Lung (tissue), 12 donors: ENCODE results near the gene GPS1. TPM values are rescaled to one million over a fixed set of nuclear protein-coding genes. Genes with fewer than 3 reads are reported as not detected.

Source experiments
- ATAC-seq: fragments of 200-7000 bp; cut with Tn5 transposase; one replicate; pipeline ENCODE4 v1.9.1; 2020; ENCODE audit warnings: moderate number of reproducible peaks; ENCODE audit not compliant: insufficient read depth, low FRiP score
- DNase-seq, 3 donors: peaks; one replicate each; pipeline ENCODE4 v3.0.0-alpha.2; 2013 to 2017
- H3K27ac ChIP-seq, 2 donors: one replicate each; pipeline ENCODE4 v1.5.1; 2013; ENCODE audit warnings: mild to moderate bottlenecking in 2 of 2, moderate library complexity in 2 of 2, control low read depth in 1 of 2, inconsistent platforms in 1 of 2, low read depth in 1 of 2, low read length in 1 of 2
- H3K27me3 ChIP-seq, 3 donors: one replicate each; pipeline ENCODE4 v1.5.1; 2013; ENCODE audit warnings: low read length in 2 of 3; ENCODE audit not compliant: control insufficient read depth in 3 of 3, insufficient read depth in 3 of 3
- H3K36me3 ChIP-seq, 4 donors: one replicate each; pipeline ENCODE4 v1.5.1; 2013; ENCODE audit warnings: low read length in 4 of 4, mild to moderate bottlenecking in 1 of 4, moderate library complexity in 1 of 4; ENCODE audit not compliant: control insufficient read depth in 4 of 4, insufficient read depth in 4 of 4
- H3K4me1 ChIP-seq, 5 donors: one replicate each; pipeline ENCODE4 v1.5.1; 2013; ENCODE audit warnings: low read length in 5 of 5, mild to moderate bottlenecking in 2 of 5, moderate library complexity in 1 of 5; ENCODE audit not compliant: control insufficient read depth in 5 of 5, insufficient read depth in 5 of 5
- H3K4me3 ChIP-seq: one replicate; pipeline ENCODE4 v1.5.1; 2013; ENCODE audit warnings: mild to moderate bottlenecking, control low read depth, moderate library complexity
- H3K9ac ChIP-seq, 2 donors: one replicate each; pipeline ENCODE4 v1.5.1; 2013; ENCODE audit warnings: low read length in 2 of 2, control low read depth in 1 of 2; ENCODE audit not compliant: insufficient read depth in 1 of 2
- H3K9me3 ChIP-seq, 4 donors: one replicate each; pipeline ENCODE4 v1.5.1; 2013; ENCODE audit warnings: low read length in 3 of 4, mild to moderate bottlenecking in 1 of 4, moderate library complexity in 1 of 4; ENCODE audit not compliant: control insufficient read depth in 4 of 4, insufficient read depth in 3 of 4
- WGBS, 2 donors: extraction: QIAGEN DNeasy Blood & Tissue Kit; methylation state at CpG; one replicate each; pipeline ENCODE4 v1.1.7; 2013; 5-methylcytosine and 5-hydroxymethylcytosine counted together
- polyA plus RNA-seq, 2 donors: library from polyadenylated mRNA; stranded (reverse); fragments of 200-250 nt; gene quantifications; one replicate each; pipeline ENCODE4 v1.2.1, GENCODE V29; 2013
- total RNA-seq, 2 donors: library from RNA; depleted of rRNA in 1 of 2; stranded (reverse); fragments of >200 nt in 1 of 2; gene quantifications; one replicate each; pipeline ENCODE4 v1.2.1, GENCODE V29; 2014 to 2021
- TF ChIP-seq, protein P1 (sequence below): IDR thresholded peaks from 2 replicates; pipeline ENCODE4 v1.5.1; 2012; ENCODE audit warnings: mild to moderate bottlenecking; ENCODE audit errors: control extremely low read depth, extremely low read depth
- donor health status: control.
- donor health status: control.
- donor health status: Bipolar disorder and iron deficiency.
- donor health status: healthy.
- donor health status: DM: yes; HTN: yes; CAD: no.

GPS1 gene
- total and polyA plus RNA-seq, 4 donors = 71.0 to 102 (median 89.4) TPM

DNA sequence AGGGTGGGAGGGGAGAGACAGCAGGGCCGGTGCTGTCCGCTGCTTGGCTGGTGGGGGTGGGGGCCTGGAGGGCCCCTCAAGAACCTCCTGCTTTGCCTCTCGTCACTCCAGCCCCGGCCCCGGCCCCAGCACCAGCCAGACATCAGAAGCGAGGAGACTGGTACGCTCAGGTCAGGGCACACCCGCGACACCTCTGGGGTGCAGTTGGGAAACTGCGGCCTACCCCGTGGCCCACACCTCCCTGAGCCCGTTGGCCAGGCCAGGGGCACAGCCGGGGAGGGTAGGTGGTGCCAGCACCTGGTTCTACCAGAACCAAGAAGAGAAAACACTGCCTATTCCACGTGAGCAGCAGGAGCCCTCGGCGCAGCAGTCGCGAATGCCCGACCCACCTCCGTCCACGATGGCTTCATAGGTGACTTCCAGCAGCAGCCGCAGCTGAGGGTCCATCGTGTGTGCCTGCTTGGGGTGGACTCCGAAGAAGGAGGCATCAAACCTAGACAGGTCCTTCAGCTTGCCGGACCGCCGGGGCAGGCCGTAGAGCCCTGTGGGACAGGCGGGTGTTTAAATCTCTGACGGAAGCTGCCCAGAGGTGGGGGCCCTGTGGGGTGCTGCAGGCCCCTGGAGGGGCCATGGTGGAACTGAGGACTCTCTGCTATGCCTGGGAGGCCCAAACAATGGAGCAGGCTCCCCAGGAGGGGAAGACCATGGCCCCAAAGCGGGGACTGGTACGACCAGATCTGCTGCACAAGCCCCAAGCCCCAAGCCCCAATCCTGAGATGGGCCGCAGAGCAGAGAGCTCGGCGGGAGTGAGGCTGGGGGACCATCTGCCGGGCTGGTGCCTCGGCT is 43.5 kb downstream of the GPS1 start:
- H3K4me1 ChIP-seq = peaks cover 0 to 24% (median 9%) of the 10 kb centered on the region in 5 donors
- peaks cover 0 to 54% (median 15%) of the 10 kb centered on the region in 4 donors for H3K36me3 ChIP-seq
- ATAC-seq (no peak), DNase-seq (no peak)
- WGBS, 2 donors = 88 to 95% methylated on average over 37 of the region's 37 CpGs
- H3K27ac ChIP-seq = no peak overlapping the region
- TF ChIP-seq, protein P1, sequence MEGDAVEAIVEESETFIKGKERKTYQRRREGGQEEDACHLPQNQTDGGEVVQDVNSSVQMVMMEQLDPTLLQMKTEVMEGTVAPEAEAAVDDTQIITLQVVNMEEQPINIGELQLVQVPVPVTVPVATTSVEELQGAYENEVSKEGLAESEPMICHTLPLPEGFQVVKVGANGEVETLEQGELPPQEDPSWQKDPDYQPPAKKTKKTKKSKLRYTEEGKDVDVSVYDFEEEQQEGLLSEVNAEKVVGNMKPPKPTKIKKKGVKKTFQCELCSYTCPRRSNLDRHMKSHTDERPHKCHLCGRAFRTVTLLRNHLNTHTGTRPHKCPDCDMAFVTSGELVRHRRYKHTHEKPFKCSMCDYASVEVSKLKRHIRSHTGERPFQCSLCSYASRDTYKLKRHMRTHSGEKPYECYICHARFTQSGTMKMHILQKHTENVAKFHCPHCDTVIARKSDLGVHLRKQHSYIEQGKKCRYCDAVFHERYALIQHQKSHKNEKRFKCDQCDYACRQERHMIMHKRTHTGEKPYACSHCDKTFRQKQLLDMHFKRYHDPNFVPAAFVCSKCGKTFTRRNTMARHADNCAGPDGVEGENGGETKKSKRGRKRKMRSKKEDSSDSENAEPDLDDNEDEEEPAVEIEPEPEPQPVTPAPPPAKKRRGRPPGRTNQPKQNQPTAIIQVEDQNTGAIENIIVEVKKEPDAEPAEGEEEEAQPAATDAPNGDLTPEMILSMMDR = no peak
- no peak overlapping the region for H3K9ac ChIP-seq
- H3K27me3 ChIP-seq = no peaks in the 10 kb centered on the region
- H3K4me3 ChIP-seq = no peak overlapping the region
- no peaks in the 10 kb centered on the region for H3K9me3 ChIP-seq

DNA sequence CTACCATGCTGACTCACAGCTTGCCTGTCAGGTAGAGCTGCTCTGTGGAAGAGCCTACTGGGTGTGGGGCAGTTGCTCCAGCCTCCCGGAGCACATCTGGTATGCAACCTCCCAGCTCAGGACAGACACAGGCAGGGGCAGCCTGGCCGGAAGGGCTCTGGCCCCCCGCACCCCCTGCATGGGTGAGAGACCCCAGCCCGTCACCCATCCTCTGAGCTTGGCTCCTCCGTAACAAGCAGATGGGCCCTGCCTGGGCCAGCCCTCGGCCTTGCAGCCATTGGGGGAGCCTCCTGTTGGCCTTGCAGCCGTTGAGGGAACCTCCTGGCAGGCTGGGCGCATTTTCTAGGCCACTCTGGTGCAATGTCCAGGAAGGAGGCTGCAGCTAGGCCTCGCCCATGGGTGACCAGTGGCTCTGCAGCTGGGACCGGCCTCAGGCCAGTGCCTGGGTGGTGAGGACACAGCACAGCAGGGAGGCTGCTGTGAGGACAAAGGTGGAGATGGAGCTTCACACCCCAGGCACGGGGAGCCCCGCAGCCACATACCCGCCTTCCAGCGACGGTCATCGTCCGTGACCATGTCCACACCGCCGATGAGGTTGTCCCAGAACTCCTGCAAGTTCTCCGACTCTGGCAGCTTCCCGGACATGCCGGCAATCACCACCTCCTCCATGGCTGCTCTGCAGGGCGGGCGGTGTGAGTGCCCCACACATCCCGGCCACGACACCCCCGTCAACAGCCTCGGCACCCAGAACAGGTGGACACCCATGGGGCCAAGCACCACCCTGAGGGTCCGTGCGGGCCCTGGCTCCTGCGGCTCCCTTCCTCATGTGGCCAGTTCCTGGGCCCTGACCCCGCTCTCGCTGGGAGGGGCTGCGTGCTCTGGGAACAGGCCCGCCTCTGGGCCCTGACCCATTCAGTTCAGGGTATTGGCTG is 44.3 kb downstream of the GPS1 start:
- peak overlapping the region; percentile 74 for H3K4me3 ChIP-seq
- no peak overlapping the region for H3K9ac ChIP-seq
- 88 to 93% methylated on average over 34 to 35 of the region's 35 CpGs for WGBS, 2 donors
- TF ChIP-seq, protein P1 = no peak
- no peak for DNase-seq
- peak overlapping the region in 1 of 2 donors; percentile 21 for H3K27ac ChIP-seq
- H3K36me3 ChIP-seq = peaks cover 0 to 45% (median 17%) of the 10 kb centered on the region in 4 donors
- peaks cover 0 to 24% (median 9%) of the 10 kb centered on the region in 5 donors for H3K4me1 ChIP-seq
- H3K27me3 ChIP-seq = no peaks in the 10 kb centered on the region
- no peaks in the 10 kb centered on the region for H3K9me3 ChIP-seq
- ATAC-seq = no peak

DNA sequence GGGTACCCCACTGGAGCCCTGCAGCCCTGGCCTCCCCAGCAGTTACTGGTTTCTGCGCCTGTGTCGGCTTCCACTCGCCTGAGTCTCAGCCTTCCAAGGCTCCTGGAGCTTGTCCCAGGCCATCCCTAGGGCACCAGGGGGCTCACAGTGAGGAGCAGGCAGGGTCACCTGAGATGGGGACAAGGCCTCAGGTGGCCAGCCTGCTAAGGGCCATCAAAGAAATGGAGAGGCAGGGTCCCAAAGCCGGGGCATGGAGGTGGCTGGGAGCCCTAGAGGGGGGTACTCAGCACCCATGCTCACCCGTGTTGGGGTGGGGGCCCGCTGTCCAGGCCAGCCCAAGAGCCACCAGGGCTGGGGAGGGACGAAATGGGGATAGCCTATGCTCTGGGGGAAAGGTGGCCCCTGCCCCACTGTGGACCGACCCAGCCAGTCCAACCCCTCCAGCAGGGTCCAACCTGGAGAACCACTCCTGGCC is 45.0 kb downstream of the GPS1 start:
- WGBS, 2 donors = 62 to 75% methylated on average over 8 of the region's 8 CpGs
- H3K9ac ChIP-seq = peak overlapping the region in 1 of 2 donors; percentile 58
- H3K4me3 ChIP-seq = peak overlapping the region; percentile 74
- H3K27me3 ChIP-seq = no peaks in the 10 kb centered on the region
- peaks cover 0 to 38% (median 15%) of the 10 kb centered on the region in 4 donors for H3K36me3 ChIP-seq
- H3K9me3 ChIP-seq = no peaks in the 10 kb centered on the region
- DNase-seq (no peak), ATAC-seq (no peak)
- peak overlapping the region in 1 of 2 donors; percentile 88 for H3K27ac ChIP-seq
- TF ChIP-seq, protein P1 = no peak
- H3K4me1 ChIP-seq = peaks cover 0 to 24% (median 9%) of the 10 kb centered on the region in 5 donors
